HepG2 (cell line): ENCODE measurements around the gene PDP2.

Experiments
- CTCF ChIP-seq: sonication (generic); formaldehyde crosslinking; IDR thresholded peaks from 2 replicates; pipeline ENCODE4 v1.5.0; 2020; ENCODE audit warnings: mild to moderate bottlenecking, missing genetic modification reagents, moderate library complexity
- HIVEP1 ChIP-seq: sonication (generic); formaldehyde crosslinking; IDR thresholded peaks from 2 replicates; pipeline ENCODE4 v1.4.0; 2020; ENCODE audit warnings: mild to moderate bottlenecking, missing genetic modification reagents
- NBN ChIP-seq: fragments of 450-650 bp; conservative IDR thresholded peaks from 2 replicates; pipeline ENCODE4 v1.6.1; 2017
- REST ChIP-seq, 2 experiments: IDR thresholded peaks; 2 replicates each; pipeline ENCODE4 v1.6.1; 2011 to 2012; ENCODE audit warnings: low read length in 2 of 2, borderline replicate concordance in 1 of 2, low read depth in 1 of 2, mild to moderate bottlenecking in 1 of 2, moderate library complexity in 1 of 2
- ZBTB10 ChIP-seq: sonication (generic); formaldehyde crosslinking; IDR thresholded peaks from 2 replicates; pipeline ENCODE4 v1.4.0; 2020; ENCODE audit warnings: missing genetic modification reagents, borderline replicate concordance
- ZNF124 ChIP-seq: sonication (generic); formaldehyde crosslinking; IDR thresholded peaks from 2 replicates; pipeline ENCODE4 v1.4.0; 2020; ENCODE audit warnings: missing genetic modification reagents

GRCh38 chr16:66913711-66914110 lies 33.4 kb downstream of the PDP2 start:
- TF ChIP-seq HIVEP1 (no peak), ZNF124 (CRISPR knock-in tag) (no peak), NBN (no peak), ZBTB10 (CRISPR knock-in tag) (no peak), REST (IDR thresholded peaks at IDR 0.05; ENCODE audit: borderline replicate concordance in 1 of 2, low read depth in 1 of 2, low read length in 2 of 2) (no peak), CTCF (no peak)
